NCI-H774 (cell line): ENCODE results near the gene CAMK1D.
"Not testable (repeated sequence)": the region's sequence is repeated elsewhere in the genome, so short reads cannot be mapped to it uniquely, and the experiment has no call there.

Experiments used
- DNase-seq: peaks from one replicate; lab custom pipeline; 2025; lab: John Stamatoyannopoulos, UW

Gene CAMK1D

DNA sequence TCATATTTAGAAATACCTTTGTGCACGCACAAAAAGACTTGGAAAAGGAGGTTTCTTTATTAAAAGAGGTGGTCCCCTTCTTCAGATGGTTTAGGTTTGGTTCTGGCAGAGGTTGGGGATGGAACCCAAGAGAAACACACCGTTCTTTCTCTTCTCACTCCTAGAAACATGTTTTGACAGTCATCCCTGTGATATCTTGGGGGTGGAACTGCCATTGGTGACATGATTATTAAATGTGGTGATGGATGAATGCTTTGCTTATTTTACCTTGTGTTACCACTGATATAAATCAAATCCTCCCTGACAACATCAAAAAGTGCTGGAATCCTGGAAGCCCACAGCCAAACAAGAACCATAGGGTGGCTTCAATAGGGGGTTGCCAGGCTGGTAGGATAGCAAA lies 505.6 kb downstream of the CAMK1D start:
- no peak for DNase-seq

GRCh38 chr10:12862459-12862858 lies 513.1 kb downstream of the CAMK1D start:
- no peak for DNase-seq

- DNase-seq: not testable (repeated sequence)
Measured at GRCh38 chr10:12865515-12865914, 516.2 kb downstream of the CAMK1D start.

DNA sequence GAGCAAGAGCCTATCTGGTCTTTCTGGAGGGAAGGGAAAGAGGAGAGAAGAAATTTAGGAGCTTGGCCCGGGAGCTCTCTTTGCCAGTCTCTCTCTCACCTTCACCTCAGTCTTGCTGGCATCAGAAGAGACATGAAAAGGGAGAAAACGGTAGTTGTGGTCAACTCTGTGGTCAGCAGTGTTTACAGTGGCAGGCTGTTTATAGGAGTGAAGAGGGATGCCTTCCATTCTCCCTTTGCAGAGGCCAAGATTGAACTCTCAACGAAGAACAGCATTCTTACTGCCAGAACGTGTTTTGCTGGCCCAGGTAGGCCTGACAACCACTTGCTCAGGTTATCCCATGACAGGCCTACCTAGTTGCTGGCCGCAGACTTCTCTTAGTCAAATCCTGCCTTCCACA lies 518.9 kb downstream of the CAMK1D start:
- no peak for DNase-seq

- no peak for DNase-seq
Measured at GRCh38 chr10:12869427-12869826, 520.1 kb downstream of the CAMK1D start.

DNA sequence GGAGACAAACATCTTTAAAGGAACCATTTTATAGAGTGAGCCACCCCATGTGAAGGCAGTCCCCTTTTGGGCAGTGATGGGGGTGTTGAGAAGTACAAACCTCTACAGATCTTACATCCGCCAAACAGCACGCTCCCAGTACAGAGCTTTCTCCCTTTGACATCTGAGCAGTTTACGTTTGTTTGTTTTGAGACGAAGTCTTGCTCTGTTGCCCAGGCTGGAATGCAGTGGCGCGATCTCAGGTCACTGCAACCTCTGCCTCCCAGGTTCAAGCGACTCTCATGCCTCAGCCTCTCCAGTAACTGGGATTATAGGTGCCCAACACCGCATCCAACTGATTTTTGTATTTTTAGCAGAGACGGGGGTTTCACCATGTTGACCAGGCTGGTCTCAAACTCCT lies 523.2 kb downstream of the CAMK1D start:
- no peak for DNase-seq

GRCh38 chr10:12873172-12873571 lies 523.8 kb downstream of the CAMK1D start:
- no peak for DNase-seq

- DNase-seq: no peak
Measured at GRCh38 chr10:12874501-12874900, 525.2 kb downstream of the CAMK1D start.

- no peak for DNase-seq
Measured at GRCh38 chr10:12875100-12875499, 525.8 kb downstream of the CAMK1D start.

- no peak for DNase-seq
Measured at GRCh38 chr10:12876266-12876665, 526.9 kb downstream of the CAMK1D start.

- no peak for DNase-seq
Measured at GRCh38 chr10:12877150-12877549, 527.8 kb downstream of the CAMK1D start.

DNA sequence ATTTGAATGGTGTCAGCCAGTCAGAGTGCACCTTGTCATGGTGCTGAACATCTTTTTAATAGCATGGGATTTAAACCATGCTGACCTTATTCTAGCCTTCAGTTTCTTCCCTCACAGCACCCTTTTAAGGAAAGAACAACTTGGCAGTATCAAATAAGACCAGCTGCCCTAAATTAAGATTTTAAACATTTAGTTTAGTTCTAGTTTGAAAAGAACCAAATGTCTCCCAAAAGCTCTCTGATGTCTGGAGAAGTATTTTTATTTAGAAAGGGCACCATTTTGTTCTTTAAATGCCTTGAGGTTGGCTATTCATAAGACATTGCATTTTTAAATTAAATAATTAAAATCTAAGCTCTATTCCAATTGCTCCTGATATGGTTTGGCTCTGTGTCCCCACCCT lies 531.1 kb downstream of the CAMK1D start:
- no peak for DNase-seq

GRCh38 chr10:12884851-12885250 lies 535.5 kb downstream of the CAMK1D start:
- no peak for DNase-seq
